HEK293T (cell line): ENCODE data around the gene RD3L.

Source experiments
- ARNT ChIP-seq: fragments of 450-650 bp; IDR thresholded peaks from 2 replicates; pipeline ENCODE4 v1.6.1; 2017; ENCODE audit warnings: mild to moderate bottlenecking
- FOXK2 ChIP-seq: fragments of 450-650 bp; IDR thresholded peaks from 2 replicates; pipeline ENCODE4 v1.6.1; 2016; ENCODE audit warnings: mild to moderate bottlenecking
- FOXM1 ChIP-seq: fragments of 450-650 bp; IDR thresholded peaks from 2 replicates; pipeline ENCODE4 v1.6.1; 2017; ENCODE audit warnings: mild to moderate bottlenecking, borderline replicate concordance
- HDGF ChIP-seq: fragments of 450-650 bp; IDR thresholded peaks from 2 replicates; pipeline ENCODE4 v1.6.1; 2017; ENCODE audit warnings: antibody characterized with exemption, borderline replicate concordance
- L3MBTL2 ChIP-seq: fragments of 450-650 bp; conservative IDR thresholded peaks from 2 replicates; pipeline ENCODE4 v1.6.1; 2016; ENCODE audit warnings: mild to moderate bottlenecking
- LEF1 ChIP-seq: fragments of 450-650 bp; IDR thresholded peaks from 2 replicates; pipeline ENCODE4 v1.6.1; 2017; ENCODE audit warnings: mild to moderate bottlenecking, borderline replicate concordance
- PKNOX1 ChIP-seq: fragments of 450-650 bp; IDR thresholded peaks from 2 replicates; pipeline ENCODE4 v1.6.1; 2016
- SP1 ChIP-seq: fragments of 450-650 bp; IDR thresholded peaks from 2 replicates; pipeline ENCODE4 v1.6.1; 2017
- SUZ12 ChIP-seq: fragments of 450-650 bp; IDR thresholded peaks from 2 replicates; pipeline ENCODE4 v1.6.1; 2016; ENCODE audit warnings: mild to moderate bottlenecking

- TF ChIP-seq SP1 (no peak), FOXM1 (no peak), PKNOX1 (no peak), FOXK2 (no peak), L3MBTL2 (no peak), SUZ12 (no peak), LEF1 (no peak), ARNT (no peak), HDGF (no peak)
Observed at GRCh38 chr14:103943673-103944072, 1.3 kb upstream of the RD3L start.
